Caco-2 (cell line): ENCODE results near the gene TMEM200A. TPM values are rescaled to one million over a fixed set of nuclear protein-coding genes. Genes with fewer than 3 reads are reported as not detected.

Experiments used
- BruUV-seq: library from RNA; stranded (reverse); fragments of 400-500 nt; replicated peaks from 2 replicates; lab custom pipeline; 2021; lab: Mats Ljungman, UMichigan
- CTCF ChIA-PET: fragments of 300-600 bp; sonication (Branson Sonifier 250); formaldehyde crosslinking; loops from one replicate; lab custom pipeline; 2022; ENCODE audit warnings: antibody characterized with exemption; lab: Charles Lee
- POLR2A ChIA-PET: fragments of 300-600 bp; sonication (Branson Sonifier 250); formaldehyde crosslinking; loops from one replicate; lab custom pipeline; 2022; ENCODE audit warnings: antibody characterized with exemption; lab: Charles Lee
- DNase-seq, 2 experiments: peaks; one replicate each; pipeline versions ENCODE4 v3.0.0 to v3.0.0-alpha.2; 2020 to 2022
- H3K27me3 ChIP-seq: replicated peaks from 2 replicates; pipeline ENCODE4 v1.6.0; 2011; ENCODE audit warnings: low read length; ENCODE audit not compliant: control insufficient read depth, insufficient read depth
- H3K36me3 ChIP-seq: 2 replicates; pipeline ENCODE4 v1.5.1; 2011; ENCODE audit warnings: low read length; ENCODE audit not compliant: control insufficient read depth, insufficient read depth
- H3K4me1 ChIP-seq: fragments of 250-450 bp; sonication (Bioruptor Pico); 2 replicates; pipeline ENCODE4 v1.5.1; 2020; ENCODE audit warnings: mild to moderate bottlenecking
- H3K4me3 ChIP-seq: 2 replicates; pipeline ENCODE4 v1.5.1; 2011; ENCODE audit warnings: low read depth, mild to moderate bottlenecking, control low read depth, low read length
- H3K9me3 ChIP-seq: fragments of 250-450 bp; sonication (Bioruptor Pico); 2 replicates; pipeline ENCODE4 v1.5.1; 2020; ENCODE audit warnings: mild to moderate bottlenecking, moderate library complexity
- H3K27ac Mint-ChIP-seq: one replicate; pipeline ENCODE4 v1.8.0; 2022; ENCODE audit warnings: mixed read lengths; ENCODE audit not compliant: unreplicated experiment
- H3K27me3 Mint-ChIP-seq: one replicate; pipeline ENCODE4 v1.8.0; 2022; ENCODE audit warnings: mixed read lengths; ENCODE audit not compliant: insufficient read depth, unreplicated experiment
- H3K36me3 Mint-ChIP-seq: one replicate; pipeline ENCODE4 v1.8.0; 2022; ENCODE audit warnings: mild to moderate bottlenecking, mixed read lengths; ENCODE audit not compliant: insufficient read depth, unreplicated experiment
- H3K4me1 Mint-ChIP-seq: one replicate; pipeline ENCODE4 v1.8.0; 2022; ENCODE audit warnings: low read depth, mixed read lengths; ENCODE audit not compliant: unreplicated experiment
- H3K4me3 Mint-ChIP-seq: one replicate; pipeline ENCODE4 v1.8.0; 2022; ENCODE audit warnings: mild to moderate bottlenecking, moderate library complexity, mixed read lengths; ENCODE audit not compliant: unreplicated experiment
- H3K9me3 Mint-ChIP-seq: one replicate; pipeline ENCODE4 v1.8.0; 2022; ENCODE audit warnings: mixed read lengths; ENCODE audit not compliant: unreplicated experiment
- CTCF ChIP-seq, 2 experiments: fragments of 200-600 bp in 1 of 2; IDR thresholded peaks; 1 replicate in 1 of 2; 2 replicates in 1 of 2; pipeline versions ENCODE4 v1.5.1 to v1.8.0; 2011 to 2022; ENCODE audit warnings: antibody characterized with exemption in 1 of 2, control low read depth in 1 of 2, inconsistent platforms in 1 of 2, low read depth in 1 of 2, low read length in 1 of 2, mild to moderate bottlenecking in 1 of 2, moderate library complexity in 1 of 2; ENCODE audit not compliant: insufficient read depth in 1 of 2, severe bottlenecking in 1 of 2, unreplicated experiment in 1 of 2
- intact Hi-C: fragments of 100-400 bp; cut with micrococcal nuclease; formaldehyde crosslinking; loops from one replicate; pipeline ENCODE4 v1.10.0; 2022; ENCODE audit not compliant: unreplicated experiment
- total RNA-seq: library from RNA; stranded (reverse); gene quantifications from 2 replicates; pipeline ENCODE4 v1.2.3, GENCODE V29; 2022

Gene TMEM200A
- total RNA-seq, 1 experiment from 2014 or later = 16.3 TPM

- Mint-ChIP-seq H3K36me3 (no peaks in the 10 kb centered on the region), H3K27me3 (no peaks in the 10 kb centered on the region), H3K4me1 (peaks cover 31% of the 10 kb centered on the region), H3K4me3 (no peak overlapping the region), H3K27ac (peak overlapping the region; percentile 19), H3K9me3 (no peaks in the 10 kb centered on the region)
- Histone ChIP-seq H3K4me3 (no peak overlapping the region), H3K27me3 (no peaks in the 10 kb centered on the region), H3K4me1 (peaks cover 28% of the 10 kb centered on the region), H3K9me3 (no peaks in the 10 kb centered on the region), H3K36me3 (no peaks in the 10 kb centered on the region)
- ChIA-PET POLR2A (no interaction called here), CTCF (interaction anchor here (1.3 kb wide), 1 partner anchor 12 kb away, joined by 7 read pairs; the partner anchor contains the start of gene TMEM200A)
- intact Hi-C loops = no loop called here
- BruUV-seq = TSS peak; percentile 95
- DNase-seq = no peak
- TF ChIP-seq CTCF (IDR thresholded peaks at IDR 0.05; ENCODE audit: insufficient read depth in 1 of 2, low read depth in 1 of 2, low read length in 1 of 2, severe bottlenecking in 1 of 2, unreplicated experiment in 1 of 2) = no peak
Measured at GRCh38 chr6:130377371-130377770, 11.6 kb downstream of the TMEM200A start.

GRCh38 chr6:130377915-130378314 is 12.1 kb downstream of the TMEM200A start:
- Mint-ChIP-seq H3K27me3 (no peaks in the 10 kb centered on the region), H3K4me3 (no peak overlapping the region), H3K4me1 (peaks cover 27% of the 10 kb centered on the region), H3K36me3 (no peaks in the 10 kb centered on the region), H3K27ac (peak overlapping the region; percentile 19), H3K9me3 (no peaks in the 10 kb centered on the region)
- BruUV-seq = no TSS peak
- intact Hi-C loops = no loop called here
- Histone ChIP-seq H3K36me3 (no peaks in the 10 kb centered on the region), H3K27me3 (no peaks in the 10 kb centered on the region), H3K4me1 (peaks cover 31% of the 10 kb centered on the region), H3K4me3 (no peak overlapping the region), H3K9me3 (no peaks in the 10 kb centered on the region)
- ChIA-PET POLR2A (no interaction called here), CTCF (interaction anchor here (1.3 kb wide), 1 partner anchor 12 kb away, joined by 7 read pairs; the partner anchor contains the start of gene TMEM200A)
- TF ChIP-seq CTCF (IDR thresholded peaks at IDR 0.05; ENCODE audit: insufficient read depth in 1 of 2, low read depth in 1 of 2, low read length in 1 of 2, severe bottlenecking in 1 of 2, unreplicated experiment in 1 of 2) = no peak
- DNase-seq = peak; percentile 52 to 79

- H3K36me3 Mint-ChIP-seq = no peaks in the 10 kb centered on the region
- Histone ChIP-seq H3K4me3 (no peak overlapping the region), H3K9me3 (no peaks in the 10 kb centered on the region), H3K27me3 (no peaks in the 10 kb centered on the region), H3K4me1 (peaks cover 33% of the 10 kb centered on the region), H3K36me3 (no peaks in the 10 kb centered on the region)
- no peak overlapping the region for H3K27ac Mint-ChIP-seq
- no peaks in the 10 kb centered on the region for H3K27me3 Mint-ChIP-seq
- peaks cover 27% of the 10 kb centered on the region for H3K4me1 Mint-ChIP-seq
- no peak for TF ChIP-seq CTCF (IDR thresholded peaks at IDR 0.05; ENCODE audit: insufficient read depth in 1 of 2, low read depth in 1 of 2, low read length in 1 of 2, severe bottlenecking in 1 of 2, unreplicated experiment in 1 of 2)
- CTCF ChIA-PET = no interaction called here
- H3K9me3 Mint-ChIP-seq = no peaks in the 10 kb centered on the region
- H3K4me3 Mint-ChIP-seq = no peak overlapping the region
- intact Hi-C loops = no loop called here
- POLR2A ChIA-PET = no interaction called here
- no TSS peak for BruUV-seq
- no peak for DNase-seq
Measured at GRCh38 chr6:130379223-130379622, 13.4 kb downstream of the TMEM200A start.
